ENCODE data around the gene ACTL6B. TPM values are rescaled to one million over a fixed set of nuclear protein-coding genes. Genes with fewer than 3 reads are reported as not detected.

ACTL6B gene
- total RNA-seq, 2 donors from 2014 or later, result 2.4 TPM; not detected in 1

GRCh38 chr7:100687261-100687660 lies 31.0 kb upstream of the ACTL6B start:
- DNase-seq (ENCODE audit: low spot score), result no peak
- TF ChIP-seq POLR2A (IDR thresholded peaks at IDR 0.05) (no peak), POLR2AphosphoS5 (IDR thresholded peaks at IDR 0.05) (no peak)
- TF ChIP-seq, protein P1, sequence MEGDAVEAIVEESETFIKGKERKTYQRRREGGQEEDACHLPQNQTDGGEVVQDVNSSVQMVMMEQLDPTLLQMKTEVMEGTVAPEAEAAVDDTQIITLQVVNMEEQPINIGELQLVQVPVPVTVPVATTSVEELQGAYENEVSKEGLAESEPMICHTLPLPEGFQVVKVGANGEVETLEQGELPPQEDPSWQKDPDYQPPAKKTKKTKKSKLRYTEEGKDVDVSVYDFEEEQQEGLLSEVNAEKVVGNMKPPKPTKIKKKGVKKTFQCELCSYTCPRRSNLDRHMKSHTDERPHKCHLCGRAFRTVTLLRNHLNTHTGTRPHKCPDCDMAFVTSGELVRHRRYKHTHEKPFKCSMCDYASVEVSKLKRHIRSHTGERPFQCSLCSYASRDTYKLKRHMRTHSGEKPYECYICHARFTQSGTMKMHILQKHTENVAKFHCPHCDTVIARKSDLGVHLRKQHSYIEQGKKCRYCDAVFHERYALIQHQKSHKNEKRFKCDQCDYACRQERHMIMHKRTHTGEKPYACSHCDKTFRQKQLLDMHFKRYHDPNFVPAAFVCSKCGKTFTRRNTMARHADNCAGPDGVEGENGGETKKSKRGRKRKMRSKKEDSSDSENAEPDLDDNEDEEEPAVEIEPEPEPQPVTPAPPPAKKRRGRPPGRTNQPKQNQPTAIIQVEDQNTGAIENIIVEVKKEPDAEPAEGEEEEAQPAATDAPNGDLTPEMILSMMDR (IDR thresholded peaks at IDR 0.05), result no peak
- intact Hi-C loops (cut with DNase I), result no loop called here
- Histone ChIP-seq H3K4me3 (no peak overlapping the region), H3K9me3 (no peaks in the 10 kb centered on the region), H3K4me1 (replicated peaks) (peaks cover 7% of the 10 kb centered on the region), H3K27ac (no peak overlapping the region), H3K27me3 (replicated peaks; ENCODE audit: insufficient read depth) (no peaks in the 10 kb centered on the region), H3K36me3 (peaks cover 29 to 63% of the 10 kb centered on the region in 2 donors)
- 86% methylated on average over 21 of the region's 22 CpGs for WGBS

DNA sequence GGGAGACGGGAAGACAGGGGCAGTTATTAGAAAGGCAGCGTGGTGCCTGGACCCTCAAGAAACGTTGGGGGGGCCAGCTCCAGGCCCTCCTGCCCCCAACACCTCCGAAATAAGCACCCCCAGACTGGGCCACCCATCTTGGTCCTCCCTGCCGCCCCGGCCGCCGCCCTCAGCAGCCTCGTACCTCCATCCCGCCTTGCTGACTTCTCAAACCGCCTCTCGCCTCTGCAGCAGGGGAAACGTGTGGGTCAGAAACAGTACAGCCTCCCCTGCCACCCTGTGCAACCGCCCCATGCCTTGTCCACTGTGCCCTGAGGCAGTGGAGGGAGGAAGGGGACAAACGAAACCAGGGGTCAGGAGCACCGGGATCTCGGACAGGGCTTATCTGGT lies 30.6 kb upstream of the ACTL6B start:
- intact Hi-C loops (cut with DNase I), result no loop called here
- Histone ChIP-seq H3K27ac (no peak overlapping the region), H3K36me3 (peaks cover 29 to 66% of the 10 kb centered on the region in 2 donors)

DNA sequence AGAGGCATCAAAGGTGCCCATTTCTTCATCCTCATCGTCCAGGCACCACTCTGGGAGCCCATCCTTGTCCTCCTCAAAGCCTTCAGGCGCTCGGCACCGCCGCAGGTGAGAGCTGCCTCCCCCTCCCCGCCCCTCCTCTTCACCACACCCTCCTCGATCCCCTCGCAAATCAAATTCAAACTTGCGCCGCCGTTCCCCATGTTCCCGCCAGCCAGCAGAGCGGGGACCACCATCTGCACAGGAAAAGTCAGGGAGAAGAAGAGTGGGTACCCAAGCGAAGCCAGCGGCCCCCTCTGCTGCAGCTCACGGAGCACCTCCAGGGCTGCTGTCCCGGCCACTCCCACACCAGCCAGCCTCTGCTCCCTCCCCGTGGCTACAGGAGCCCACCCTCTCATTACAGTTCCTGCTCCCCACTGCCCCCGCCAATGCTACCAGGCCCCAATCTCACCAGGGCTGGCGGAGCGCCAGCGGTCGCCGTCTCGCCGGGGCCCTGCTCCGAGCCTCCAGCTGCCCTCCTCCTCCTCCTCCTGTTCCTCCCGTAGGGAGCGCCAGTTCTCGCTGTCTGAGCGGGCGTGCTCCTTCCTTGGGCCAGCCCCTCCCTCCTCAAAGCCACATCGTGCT lies 30.1 kb upstream of the ACTL6B start:
- intact Hi-C loops (cut with DNase I), result no loop called here

More for the DNA sequence above, 30.6 kb upstream of the ACTL6B start:
- Histone ChIP-seq H3K4me1 (replicated peaks) (peaks cover 7% of the 10 kb centered on the region), H3K27me3 (replicated peaks; ENCODE audit: insufficient read depth) (no peaks in the 10 kb centered on the region), H3K9me3 (no peaks in the 10 kb centered on the region), H3K4me3 (no peak overlapping the region)
- DNase-seq (ENCODE audit: low spot score), result no peak
- TF ChIP-seq, protein P1 (IDR thresholded peaks at IDR 0.05), result no peak
- no peak for TF ChIP-seq POLR2AphosphoS5 (IDR thresholded peaks at IDR 0.05)
- WGBS, result 88% methylated on average over 17 of the region's 17 CpGs

GRCh38 chr7:100685631-100686145 lies 29.4 kb upstream of the ACTL6B start:
- intact Hi-C loops (cut with DNase I), result no loop called here
- no peak for DNase-seq (ENCODE audit: low spot score)
- H3K27ac ChIP-seq, result no peak overlapping the region
- peaks cover 29 to 70% of the 10 kb centered on the region in 2 donors for H3K36me3 ChIP-seq
- no peaks in the 10 kb centered on the region for H3K9me3 ChIP-seq
- no peak overlapping the region for H3K4me3 ChIP-seq
- no peaks in the 10 kb centered on the region for H3K4me1 ChIP-seq (replicated peaks)
- no peak for TF ChIP-seq POLR2AphosphoS5 (IDR thresholded peaks at IDR 0.05)
- TF ChIP-seq POLR2A (IDR thresholded peaks at IDR 0.05), result no peak
- TF ChIP-seq, protein P1 (IDR thresholded peaks at IDR 0.05), result no peak
- H3K27me3 ChIP-seq (replicated peaks; ENCODE audit: insufficient read depth), result no peaks in the 10 kb centered on the region
- WGBS, result 94% methylated on average over 17 of the region's 17 CpGs

More for the DNA sequence above, 30.1 kb upstream of the ACTL6B start:
- peaks cover 5% of the 10 kb centered on the region for H3K4me1 ChIP-seq (replicated peaks)
- H3K36me3 ChIP-seq, result peaks cover 29 to 70% of the 10 kb centered on the region in 2 donors
- TF ChIP-seq POLR2AphosphoS5 (IDR thresholded peaks at IDR 0.05), result no peak
- TF ChIP-seq, protein P1 (IDR thresholded peaks at IDR 0.05), result no peak
- TF ChIP-seq POLR2A (IDR thresholded peaks at IDR 0.05), result no peak
- no peak overlapping the region for H3K27ac ChIP-seq
- H3K9me3 ChIP-seq, result no peaks in the 10 kb centered on the region
- H3K4me3 ChIP-seq, result no peak overlapping the region
- H3K27me3 ChIP-seq (replicated peaks; ENCODE audit: insufficient read depth), result no peaks in the 10 kb centered on the region
- WGBS, result 72% methylated on average over 33 of the region's 33 CpGs
- DNase-seq (ENCODE audit: low spot score), result no peak

- Histone ChIP-seq H3K27me3 (replicated peaks; ENCODE audit: insufficient read depth) (no peaks in the 10 kb centered on the region), H3K36me3 (peaks cover 29 to 70% of the 10 kb centered on the region in 2 donors), H3K4me1 (replicated peaks) (no peaks in the 10 kb centered on the region), H3K4me3 (no peak overlapping the region), H3K9me3 (no peaks in the 10 kb centered on the region), H3K27ac (no peak overlapping the region)
- no peak for TF ChIP-seq POLR2A (IDR thresholded peaks at IDR 0.05)
- TF ChIP-seq, protein P1 (IDR thresholded peaks at IDR 0.05), result no peak
- no peak for TF ChIP-seq POLR2AphosphoS5 (IDR thresholded peaks at IDR 0.05)
- no peak for DNase-seq (ENCODE audit: low spot score)
- WGBS, result 88% methylated on average over 18 of the region's 18 CpGs
- intact Hi-C loops (cut with DNase I), result no loop called here
Observed at GRCh38 chr7:100685049-100685605, 28.9 kb upstream of the ACTL6B start.
